ENCODE measurements around the gene SCP2.

The SCP2 gene

DNA sequence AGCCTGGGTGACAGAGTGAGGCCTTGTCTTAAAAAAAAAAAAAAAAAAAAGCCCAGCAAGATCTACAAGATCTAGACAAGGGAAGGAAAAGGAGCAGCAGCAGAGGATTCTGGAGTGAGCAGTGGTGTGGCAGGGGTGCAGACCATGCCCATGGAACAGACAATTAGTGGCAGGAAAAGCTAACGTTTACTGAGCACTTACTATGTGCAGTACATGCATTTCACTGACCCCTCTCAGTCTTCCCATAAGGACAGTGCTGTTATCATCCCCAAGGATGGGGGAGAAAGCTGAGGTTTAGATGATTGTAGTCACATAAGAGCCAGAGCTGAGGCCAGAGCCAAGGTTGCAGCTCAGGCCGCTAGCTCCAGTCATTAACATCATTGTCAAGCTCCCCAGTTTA is 140.8 kb downstream of the SCP2 start:
- no peak for DNase-seq (ENCODE audit: low spot score)

DNA sequence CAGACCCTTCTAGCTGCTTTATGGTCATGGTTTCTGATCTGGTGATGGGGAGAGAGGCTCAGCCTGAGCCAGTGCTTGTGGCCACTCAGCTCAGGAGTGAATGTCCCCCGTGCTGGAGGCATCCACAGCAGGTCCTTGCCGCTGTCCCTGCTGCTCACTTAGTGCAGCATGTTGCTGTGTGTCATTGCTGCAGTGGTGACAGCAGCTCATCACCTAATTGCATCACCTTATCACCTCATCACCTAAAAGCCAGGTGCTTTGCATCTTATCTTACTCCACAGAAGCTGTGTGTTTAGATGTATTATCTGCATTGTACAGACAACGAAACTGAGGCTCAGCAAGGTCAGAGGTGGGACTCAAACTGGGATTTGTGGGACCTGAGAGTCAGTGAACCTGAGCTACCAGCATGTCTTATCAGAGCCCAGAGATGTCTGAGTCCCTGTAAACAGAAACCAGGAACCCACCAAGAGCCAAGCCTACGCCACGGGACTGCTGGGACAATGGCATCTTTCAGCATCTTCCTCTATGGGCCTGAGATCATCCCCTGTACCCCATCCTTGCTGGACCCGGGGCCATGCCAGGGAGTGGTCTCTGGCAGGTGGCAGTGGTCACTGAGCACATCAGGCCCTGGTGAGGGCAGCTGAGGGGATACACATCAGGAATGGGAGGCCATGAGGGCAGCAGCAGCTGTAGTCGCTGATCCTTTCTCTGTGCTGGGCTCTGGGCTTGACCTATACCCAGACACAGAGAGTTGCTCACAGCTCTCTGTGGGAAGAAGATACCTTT is 141.4 kb downstream of the SCP2 start:
- no peak for DNase-seq (ENCODE audit: low spot score)

DNA sequence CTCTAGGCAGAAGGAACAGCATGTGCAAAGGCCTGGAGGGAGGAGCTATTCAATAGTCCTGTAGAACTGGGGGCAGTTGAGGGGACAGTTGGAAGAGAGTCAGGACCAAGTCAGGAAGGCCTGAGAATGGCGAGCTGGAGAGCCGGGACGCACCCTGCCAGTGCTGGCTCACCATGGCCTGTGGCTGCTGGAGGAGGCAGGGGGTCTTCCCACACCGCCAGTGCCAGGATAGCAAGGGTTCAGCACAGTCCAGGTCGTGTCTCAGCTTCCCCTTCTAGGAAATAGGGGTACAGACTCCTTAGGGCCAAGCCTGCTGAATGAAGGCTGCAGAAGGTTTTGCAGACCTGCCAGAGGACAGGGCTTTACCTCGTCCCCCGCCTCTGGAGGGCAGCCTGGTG is 142.2 kb downstream of the SCP2 start:
- DNase-seq (ENCODE audit: low spot score), result no peak

DNA sequence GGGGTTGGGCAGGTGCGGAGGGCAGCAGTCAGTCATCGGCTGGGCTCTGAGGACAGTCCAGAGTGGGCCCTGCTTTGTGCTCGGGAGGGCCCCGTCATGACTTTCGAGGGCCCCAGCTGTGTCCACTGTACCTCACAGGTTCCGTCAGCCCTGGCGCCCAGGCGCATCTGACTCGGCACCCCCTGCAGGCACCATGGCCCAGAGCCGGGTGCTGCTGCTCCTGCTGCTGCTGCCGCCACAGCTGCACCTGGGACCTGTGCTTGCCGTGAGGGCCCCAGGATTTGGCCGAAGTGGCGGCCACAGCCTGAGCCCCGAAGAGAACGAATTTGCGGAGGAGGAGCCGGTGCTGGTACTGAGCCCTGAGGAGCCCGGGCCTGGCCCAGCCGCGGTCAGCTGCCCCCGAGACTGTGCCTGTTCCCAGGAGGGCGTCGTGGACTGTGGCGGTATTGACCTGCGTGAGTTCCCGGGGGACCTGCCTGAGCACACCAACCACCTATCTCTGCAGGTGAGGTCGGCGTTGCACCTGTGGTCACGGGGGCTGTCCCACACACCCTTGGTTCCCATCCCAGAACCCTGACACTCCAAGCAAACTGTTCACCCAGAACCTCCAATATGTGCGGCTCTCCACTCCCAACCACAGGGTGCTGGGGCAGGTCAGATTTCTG is 142.7 kb downstream of the SCP2 start:
- no peak for DNase-seq (ENCODE audit: low spot score)

DNA sequence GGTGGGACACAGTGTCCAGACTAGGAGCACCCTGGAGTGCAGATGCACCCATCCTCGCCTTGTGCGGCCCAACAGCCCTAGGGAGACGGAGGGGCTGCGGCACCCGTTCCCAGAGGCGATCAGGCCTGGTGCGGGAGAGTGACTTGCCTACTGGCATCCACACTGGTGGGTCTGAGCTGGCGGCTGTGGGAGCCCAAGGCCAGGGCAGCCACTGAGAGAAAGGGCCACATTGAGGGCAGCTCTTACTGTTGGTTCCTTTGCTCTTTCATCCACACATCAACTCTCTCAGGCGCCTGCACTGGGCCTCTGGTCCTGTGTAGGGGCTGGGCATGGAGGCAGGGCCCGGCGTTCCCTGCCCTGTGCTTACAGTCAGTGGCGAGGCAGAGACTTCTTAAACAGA is 143.5 kb downstream of the SCP2 start:
- DNase-seq (ENCODE audit: low spot score), result no peak

DNA sequence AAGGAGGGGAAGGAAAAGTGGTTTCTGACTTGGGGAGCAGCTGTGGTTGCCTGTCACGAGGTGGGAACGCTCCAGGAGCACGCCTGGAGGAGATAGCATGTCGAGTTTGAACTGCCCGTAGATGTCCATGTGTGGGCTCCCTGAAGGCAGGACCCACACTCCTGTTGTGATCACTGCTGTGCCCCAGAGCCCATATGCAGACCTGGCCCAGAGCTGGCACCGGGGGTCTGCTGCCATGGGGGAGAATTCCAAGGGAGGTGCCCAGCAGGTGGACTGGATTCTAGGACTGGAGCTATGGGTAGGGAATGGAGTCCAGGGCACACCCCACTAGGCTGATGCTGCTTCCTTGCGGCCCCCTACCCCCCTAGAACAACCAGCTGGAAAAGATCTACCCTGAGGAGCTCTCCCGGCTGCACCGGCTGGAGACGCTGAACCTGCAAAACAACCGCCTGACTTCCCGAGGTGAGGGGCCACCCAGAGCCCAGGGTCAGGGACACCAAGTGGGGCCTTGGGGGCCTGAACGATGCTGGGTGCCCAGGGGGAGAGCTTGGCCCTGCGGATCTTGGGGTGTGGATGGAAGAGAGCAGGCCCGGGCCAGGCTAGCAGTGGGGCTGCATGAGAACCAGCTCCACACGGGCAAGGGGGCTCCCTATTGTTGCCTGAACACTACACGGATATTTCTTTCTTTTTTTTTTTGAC is 144.2 kb downstream of the SCP2 start:
- DNase-seq (ENCODE audit: low spot score), result no peak

DNA sequence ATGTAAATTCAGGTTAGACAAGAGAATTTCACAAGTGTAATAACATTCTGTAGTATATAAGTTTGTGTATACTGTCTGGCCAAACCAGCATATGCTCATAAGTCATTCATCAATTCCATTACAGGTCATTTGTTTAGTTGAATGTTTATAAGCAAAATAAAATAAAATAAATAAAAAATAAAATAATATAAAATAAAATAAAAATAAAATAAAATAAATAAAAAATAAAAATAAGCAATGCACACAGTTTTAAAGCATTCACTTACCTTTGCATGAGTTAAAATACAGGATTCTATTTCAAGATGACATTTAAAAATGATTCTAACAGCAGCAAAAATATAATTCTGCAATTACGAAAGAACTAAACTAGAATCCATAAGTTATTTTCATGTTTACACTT is 144.8 kb downstream of the SCP2 start:
- DNase-seq (ENCODE audit: low spot score), result no peak

DNA sequence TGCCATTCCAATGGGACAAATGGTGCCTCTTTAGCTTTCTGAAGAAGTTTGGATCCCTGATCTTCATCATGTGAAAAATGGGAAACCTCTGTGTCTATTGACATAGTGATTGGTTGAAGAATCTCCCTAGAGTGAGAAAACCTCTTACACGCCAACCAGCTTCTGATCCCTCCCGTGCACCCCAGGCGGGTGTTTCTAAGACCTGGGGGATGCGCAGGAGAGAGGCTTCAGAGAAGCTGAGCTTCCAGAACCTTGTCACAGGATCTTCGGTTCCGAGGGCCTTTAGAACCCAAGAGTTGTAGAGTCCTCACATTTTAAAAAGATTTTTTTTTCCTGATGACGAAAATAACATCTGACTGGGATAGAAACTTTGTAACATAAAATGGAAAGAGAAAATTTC is 146.2 kb downstream of the SCP2 start:
- DNase-seq (ENCODE audit: low spot score), result no peak

DNA sequence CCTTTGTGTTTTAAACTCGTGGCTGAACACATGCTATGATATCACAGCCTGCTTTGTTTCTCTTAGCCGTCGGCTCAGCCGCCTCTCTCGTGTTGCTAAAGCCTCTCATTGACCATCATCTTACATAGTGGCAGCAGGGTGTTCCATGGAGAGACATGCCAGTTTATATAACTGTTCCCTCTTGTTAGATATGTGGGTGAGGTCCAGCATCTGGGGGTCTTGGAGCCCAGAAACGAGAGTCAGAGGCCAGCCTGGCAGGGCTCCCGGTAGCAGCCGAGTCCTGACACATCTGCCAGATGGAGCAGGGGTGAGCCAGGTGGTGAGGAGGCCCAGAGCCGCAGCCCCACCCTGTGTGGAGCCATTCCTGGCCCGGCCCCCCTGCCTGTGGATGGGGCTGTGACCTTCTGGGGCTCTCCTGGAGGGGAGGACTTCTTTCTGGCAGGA is 146.8 kb downstream of the SCP2 start:
- DNase-seq (ENCODE audit: low spot score), result no peak

DNA sequence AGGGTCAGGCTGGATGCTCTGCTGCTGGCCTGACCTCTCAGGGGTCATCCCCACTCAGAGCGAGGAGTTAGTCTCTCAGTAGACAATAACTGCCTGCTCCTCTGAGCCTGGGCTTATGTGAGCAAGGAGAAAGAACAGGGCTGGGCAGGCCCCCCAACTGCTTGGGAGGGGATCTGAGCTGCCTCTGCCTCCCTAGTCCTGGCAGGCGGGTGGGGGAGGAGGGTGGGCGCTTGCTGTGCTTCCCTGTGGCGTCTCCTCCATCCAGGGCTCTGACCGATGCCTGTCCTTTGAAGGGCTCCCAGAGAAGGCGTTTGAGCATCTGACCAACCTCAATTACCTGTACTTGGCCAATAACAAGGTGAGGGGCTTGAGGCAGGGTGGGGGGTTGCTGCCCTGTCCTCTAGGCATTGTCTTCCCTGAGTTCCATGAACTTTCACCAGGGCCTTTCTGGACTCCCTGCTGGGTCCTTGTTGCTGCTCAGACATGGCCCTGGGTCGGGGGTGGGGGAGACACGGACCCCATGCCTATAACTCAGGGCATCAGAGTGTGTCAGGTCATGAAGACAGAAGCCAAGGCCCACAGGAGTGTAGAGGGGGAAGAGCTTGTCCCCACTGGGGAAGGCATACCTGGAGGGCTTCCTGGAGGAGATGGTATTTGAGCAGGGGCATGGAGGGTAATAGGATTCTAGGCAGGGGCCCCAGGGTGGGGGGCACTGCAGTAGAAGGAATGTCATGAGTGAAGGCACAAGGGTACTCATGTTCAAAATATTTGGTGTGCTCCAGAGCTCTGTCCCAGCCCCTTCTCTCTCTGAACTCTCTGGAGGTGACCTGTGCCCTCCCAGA is 147.5 kb downstream of the SCP2 start:
- DNase-seq (ENCODE audit: low spot score), result no peak

DNA sequence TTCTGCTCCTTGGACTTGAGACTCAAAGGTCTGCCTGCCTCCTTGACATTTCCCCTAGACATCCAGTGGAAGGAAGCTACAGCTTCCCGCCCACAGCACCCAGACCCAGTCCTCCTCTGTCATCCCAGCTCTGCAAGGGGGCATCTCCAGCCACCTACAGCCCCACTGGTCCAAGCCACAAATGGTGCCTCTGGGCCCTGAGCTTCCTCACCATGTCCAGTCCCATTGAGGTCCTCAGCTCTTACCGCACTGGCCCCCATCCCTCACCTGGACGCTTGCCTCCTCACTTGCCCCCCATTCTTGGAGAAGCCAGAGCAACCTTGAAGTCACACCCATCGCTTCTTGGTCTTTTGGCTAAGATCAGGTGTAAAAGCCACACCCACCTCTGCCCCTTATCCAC is 148.1 kb downstream of the SCP2 start:
- DNase-seq (ENCODE audit: low spot score), result no peak

DNA sequence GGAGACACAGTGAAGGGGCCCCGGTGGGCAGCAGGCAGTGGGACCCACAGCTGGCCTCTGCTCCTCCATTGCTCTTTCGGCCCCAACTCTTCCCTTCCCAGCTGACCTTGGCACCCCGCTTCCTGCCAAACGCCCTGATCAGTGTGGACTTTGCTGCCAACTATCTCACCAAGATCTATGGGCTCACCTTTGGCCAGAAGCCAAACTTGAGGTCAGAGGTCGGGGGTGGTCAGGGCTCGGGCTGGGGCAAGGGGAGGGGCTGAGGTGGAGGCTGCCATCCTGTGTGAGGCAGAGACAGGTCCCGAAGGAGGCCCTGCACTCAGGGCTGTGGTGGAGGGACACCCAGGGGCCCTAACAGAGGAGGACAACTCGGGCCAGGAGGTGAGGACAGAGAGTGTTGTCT is 148.7 kb downstream of the SCP2 start:
- DNase-seq (ENCODE audit: low spot score), result no peak

DNA sequence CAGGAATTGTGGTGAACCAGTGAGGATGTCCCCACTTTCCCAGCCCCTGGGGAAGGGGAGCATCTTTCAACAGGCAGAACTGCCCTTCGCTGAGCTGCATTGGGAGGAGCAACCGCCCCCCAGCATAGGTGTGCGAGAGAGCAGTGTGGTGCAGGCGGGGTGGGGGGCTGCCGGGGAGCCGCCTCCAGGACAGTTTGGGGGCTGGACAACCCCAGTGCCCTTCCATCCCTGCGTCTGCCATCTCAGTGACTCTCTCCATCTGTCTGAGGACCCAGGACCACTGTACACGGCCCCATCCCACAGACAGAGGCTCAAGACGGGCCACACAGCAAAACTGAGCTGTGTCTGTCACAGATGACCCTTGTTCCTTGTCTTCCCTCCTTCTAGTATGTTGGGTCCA is 149.1 kb downstream of the SCP2 start:
- DNase-seq (ENCODE audit: low spot score), result no peak

DNA sequence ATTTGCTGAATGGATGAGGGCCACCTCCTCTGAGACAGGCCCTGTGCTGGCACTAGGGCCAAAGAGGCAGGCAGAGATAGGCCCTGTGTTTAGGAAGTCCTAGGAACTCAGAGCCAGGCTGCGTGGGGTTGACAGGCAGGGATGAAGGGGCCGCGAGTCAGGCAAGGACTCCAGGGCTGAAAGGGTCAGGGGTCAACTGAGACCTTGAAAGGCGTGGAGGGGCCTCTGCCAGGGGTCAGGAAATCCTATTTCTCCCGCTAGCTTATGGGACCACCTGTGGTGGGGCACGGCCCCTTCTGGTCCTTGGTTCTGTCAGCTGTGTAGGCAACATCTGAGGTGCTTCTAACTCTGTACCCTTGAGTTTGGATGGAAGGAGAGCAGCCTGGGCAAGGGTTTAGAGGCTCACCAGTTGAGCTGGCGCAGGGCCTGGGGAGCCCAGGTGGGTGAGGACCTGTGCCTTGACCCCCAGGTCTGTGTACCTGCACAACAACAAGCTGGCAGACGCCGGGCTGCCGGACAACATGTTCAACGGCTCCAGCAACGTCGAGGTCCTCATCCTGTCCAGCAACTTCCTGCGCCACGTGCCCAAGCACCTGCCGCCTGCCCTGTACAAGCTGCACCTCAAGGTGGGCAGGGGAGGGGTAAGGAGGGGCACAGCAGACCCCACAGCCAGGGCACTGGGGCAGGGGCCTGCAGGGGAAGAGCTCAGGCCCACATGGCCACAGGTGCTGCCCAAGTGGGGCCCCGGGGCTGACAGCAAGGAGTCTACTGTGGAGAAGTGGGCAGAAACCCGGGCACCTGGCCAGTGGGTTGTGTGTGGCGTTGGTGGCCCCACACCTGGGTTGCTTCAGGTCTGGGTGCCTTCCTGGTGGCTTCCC is 149.9 kb downstream of the SCP2 start:
- DNase-seq (ENCODE audit: low spot score), result no peak

DNA sequence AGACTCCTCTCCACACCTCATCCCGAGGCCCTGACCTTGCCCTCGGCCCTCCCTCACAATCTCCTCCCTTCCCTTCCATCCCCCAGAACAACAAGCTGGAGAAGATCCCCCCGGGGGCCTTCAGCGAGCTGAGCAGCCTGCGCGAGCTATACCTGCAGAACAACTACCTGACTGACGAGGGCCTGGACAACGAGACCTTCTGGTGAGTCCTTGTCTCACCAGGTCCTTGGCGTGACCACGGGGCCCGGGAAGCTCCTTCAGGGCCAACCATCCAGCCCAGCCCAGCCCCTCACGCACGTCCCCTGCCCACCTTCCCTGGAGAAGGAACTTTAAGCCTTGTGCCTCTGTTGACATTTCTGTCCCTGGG is 150.5 kb downstream of the SCP2 start:
- no peak for DNase-seq (ENCODE audit: low spot score)

DNA sequence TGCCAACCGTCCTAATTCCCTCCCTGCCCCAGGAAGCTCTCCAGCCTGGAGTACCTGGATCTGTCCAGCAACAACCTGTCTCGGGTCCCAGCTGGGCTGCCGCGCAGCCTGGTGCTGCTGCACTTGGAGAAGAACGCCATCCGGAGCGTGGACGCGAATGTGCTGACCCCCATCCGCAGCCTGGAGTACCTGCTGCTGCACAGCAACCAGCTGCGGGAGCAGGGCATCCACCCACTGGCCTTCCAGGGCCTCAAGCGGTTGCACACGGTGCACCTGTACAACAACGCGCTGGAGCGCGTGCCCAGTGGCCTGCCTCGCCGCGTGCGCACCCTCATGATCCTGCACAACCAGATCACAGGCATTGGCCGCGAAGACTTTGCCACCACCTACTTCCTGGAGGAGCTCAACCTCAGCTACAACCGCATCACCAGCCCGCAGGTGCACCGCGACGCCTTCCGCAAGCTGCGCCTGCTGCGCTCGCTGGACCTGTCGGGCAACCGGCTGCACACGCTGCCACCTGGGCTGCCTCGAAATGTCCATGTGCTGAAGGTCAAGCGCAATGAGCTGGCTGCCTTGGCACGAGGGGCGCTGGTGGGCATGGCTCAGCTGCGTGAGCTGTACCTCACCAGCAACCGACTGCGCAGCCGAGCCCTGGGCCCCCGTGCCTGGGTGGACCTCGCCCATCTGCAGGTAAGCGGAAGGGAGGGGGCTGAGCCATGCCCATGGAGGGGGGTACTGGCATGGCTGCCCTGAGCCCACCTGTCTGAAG is 151.4 kb downstream of the SCP2 start:
- no peak for DNase-seq (ENCODE audit: low spot score)

DNA sequence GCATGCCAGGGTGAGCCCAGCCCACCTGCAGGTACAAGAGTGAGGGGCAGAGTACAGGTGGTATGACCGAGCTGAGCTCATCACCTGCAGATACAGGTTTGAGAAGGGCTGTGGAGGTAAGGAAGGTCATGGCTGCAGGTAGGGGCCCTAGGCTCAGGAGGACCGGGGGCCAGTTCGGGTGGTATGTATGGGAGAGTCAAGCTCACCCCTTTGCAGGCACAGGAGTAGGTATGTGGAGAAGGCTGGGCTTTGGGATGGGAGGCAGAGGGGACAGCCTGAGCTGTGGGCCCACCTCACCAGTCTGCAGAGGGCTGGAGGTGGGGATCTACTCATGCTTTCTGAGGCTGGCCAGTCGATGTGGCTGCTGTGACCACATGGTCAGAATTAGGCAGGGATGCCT is 152.2 kb downstream of the SCP2 start:
- no peak for DNase-seq (ENCODE audit: low spot score)

DNA sequence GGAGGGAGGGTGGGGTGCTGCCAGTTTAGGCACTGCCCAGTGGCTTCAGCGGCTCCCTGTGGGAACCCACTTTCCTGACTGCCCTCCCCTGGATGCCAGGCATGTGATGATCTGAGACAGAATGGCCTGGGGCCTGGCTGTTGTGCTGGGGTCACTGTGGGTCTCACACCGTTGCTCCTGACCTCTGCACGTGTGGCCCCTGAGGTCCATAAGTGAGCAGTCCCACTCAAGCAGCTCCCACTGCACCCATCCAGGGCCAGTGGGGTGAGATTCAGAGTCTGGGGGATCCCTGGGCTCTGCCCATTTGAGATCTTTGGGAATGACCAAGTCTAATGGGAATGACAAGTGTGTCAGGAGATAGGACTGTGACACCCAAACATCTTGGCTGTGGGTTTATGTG is 153.0 kb downstream of the SCP2 start:
- DNase-seq (ENCODE audit: low spot score), result no peak

DNA sequence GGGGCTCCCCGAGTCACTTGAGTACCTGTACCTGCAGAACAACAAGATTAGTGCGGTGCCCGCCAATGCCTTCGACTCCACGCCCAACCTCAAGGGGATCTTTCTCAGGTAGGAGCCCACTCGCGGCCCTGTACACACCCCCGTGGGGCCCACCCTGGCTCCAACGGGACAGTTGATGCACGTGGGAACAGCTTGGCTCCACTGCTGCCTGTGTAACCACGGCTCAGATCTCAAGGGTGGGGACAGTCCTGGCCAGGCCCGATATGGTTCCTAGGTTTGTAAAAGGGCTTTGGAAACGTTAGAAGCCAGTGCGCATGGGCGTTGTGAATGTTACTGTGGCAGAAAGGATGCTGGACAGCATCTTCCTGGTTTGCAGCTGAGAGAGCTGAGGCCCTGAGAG is 153.7 kb downstream of the SCP2 start:
- no peak for DNase-seq (ENCODE audit: low spot score)

DNA sequence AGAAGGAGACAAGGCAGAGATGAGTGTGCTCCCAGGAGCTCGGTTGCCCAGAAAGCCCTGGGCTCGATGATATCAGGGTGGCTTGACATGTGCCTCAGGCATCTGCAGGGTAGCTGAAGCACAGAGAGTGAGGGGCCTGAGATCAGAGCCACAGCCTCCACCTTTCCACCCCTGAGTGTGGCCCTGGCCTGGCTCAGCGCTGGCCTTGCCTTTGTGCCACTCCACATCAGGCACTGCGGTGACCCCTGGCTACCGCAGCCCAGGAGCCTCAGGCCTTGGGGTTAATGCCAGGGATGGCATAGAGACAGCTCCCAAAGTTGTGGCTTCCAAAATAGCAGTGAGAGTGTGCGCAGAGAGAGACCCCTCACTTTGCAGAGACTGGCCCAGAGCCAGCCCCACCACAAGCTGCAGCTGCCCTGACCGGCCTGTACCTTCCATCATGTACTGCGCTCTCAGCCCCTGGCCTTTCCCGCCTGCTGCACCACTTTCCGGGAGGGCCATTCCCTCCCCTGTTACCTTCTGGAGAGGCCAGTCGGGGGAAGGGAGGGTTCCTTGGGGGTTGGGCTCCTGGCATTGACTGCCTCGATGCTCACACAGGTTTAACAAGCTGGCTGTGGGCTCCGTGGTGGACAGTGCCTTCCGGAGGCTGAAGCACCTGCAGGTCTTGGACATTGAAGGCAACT is 154.4 kb downstream of the SCP2 start:
- DNase-seq (ENCODE audit: low spot score), result no peak

Data from RKO (cell line).